ENCODE measurements around the gene LCNL1.
A peak's percentile ranks its signal among the peaks of the same experiment; 100 is the strongest.
"Not testable (repeated sequence)": the region's sequence is repeated elsewhere in the genome, so short reads cannot be mapped to it uniquely, and the experiment has no call there.

The LCNL1 gene

DNA sequence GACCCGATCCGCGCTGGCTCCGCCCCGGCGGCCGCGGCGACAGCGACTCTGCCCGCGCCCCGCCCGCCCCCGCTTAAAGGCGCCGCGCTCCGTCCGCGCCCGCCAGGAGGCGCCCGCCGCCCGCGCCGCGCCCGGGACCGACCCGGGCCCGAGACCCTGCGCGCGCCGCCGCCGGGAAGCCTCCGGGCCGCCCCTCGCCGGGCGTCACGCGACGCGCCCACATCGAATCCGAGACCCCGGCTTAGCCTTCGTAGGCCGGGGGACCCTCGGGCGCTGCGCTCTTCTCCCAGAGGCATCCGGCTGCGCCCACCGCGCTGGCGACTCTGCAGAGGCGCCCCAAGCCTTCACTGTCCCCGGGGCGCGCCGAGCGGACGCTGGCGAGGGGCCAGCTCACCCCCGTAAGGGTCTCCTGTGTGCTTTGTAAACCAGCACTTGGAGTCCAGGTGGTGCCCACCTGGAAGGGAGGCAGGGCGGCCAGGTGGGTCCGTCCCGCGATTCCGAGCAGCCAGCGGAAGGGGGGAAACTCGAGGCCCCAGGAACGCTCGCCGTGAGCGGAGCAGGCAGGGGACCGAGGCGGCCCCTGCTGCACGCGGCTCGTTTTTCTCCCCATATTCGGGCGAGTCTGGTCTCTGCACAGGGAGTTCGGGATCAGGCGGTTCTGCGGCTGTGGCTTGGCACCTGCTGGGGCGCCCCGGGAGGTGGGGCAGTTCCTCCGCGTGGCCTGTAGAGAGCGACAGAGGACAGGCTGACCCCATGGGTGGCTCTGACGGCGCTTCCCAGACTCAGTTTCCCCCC is 45.7 kb downstream of the LCNL1 start:
- TF ChIP-seq, protein P1, sequence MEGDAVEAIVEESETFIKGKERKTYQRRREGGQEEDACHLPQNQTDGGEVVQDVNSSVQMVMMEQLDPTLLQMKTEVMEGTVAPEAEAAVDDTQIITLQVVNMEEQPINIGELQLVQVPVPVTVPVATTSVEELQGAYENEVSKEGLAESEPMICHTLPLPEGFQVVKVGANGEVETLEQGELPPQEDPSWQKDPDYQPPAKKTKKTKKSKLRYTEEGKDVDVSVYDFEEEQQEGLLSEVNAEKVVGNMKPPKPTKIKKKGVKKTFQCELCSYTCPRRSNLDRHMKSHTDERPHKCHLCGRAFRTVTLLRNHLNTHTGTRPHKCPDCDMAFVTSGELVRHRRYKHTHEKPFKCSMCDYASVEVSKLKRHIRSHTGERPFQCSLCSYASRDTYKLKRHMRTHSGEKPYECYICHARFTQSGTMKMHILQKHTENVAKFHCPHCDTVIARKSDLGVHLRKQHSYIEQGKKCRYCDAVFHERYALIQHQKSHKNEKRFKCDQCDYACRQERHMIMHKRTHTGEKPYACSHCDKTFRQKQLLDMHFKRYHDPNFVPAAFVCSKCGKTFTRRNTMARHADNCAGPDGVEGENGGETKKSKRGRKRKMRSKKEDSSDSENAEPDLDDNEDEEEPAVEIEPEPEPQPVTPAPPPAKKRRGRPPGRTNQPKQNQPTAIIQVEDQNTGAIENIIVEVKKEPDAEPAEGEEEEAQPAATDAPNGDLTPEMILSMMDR (IDR thresholded peaks at IDR 0.05; ENCODE audit: low read depth, low read length) = no peak
- peak overlapping the region; percentile 57 for H3K4me3 ChIP-seq (ENCODE audit: low read depth, low read length)

DNA sequence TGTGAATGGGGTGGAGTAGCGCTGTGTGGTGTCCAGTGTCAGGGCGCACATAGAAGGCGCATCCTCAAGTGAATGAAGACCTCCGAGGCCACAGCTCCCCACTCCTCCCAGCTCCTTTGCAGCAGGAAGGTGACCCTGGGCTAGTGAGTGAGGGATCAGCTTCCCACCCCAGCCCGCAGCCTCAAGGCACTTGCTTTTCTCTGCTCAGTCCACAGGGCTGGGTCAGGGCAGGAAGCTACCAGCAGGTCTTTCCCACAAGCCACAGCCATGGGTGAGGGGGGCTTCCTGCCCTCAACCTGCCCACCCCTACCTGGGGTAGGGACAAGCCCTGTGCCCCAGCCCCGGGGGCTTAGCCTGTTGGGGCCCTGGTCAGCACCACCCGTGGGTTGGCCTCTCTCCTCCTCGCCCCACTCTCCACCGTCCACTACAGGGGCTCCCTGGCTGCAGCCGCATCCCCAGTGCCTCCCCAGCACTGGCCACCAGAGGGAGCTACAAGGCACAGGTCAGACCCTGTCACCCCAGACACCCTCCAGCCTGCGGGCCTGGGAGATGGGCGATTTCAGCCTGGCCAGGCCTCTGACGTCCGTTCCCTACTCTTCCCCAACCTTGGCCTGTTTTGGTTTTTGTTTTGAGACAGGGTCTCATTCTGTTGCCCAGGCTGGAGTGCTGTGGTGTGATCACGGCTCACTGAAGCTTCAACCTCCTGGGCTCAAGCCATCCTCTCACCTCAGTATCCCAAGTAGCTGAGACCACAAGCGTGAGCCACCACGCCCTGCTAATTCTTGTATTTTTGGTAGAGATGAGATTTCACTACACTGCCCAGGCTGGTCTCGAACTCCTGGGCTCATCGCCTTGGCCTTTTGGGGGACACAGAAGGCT is 46.5 kb downstream of the LCNL1 start:
- TF ChIP-seq, protein P1 (IDR thresholded peaks at IDR 0.05; ENCODE audit: low read depth, low read length) = peak; percentile 92
- no peak overlapping the region for H3K4me3 ChIP-seq (ENCODE audit: low read depth, low read length)

DNA sequence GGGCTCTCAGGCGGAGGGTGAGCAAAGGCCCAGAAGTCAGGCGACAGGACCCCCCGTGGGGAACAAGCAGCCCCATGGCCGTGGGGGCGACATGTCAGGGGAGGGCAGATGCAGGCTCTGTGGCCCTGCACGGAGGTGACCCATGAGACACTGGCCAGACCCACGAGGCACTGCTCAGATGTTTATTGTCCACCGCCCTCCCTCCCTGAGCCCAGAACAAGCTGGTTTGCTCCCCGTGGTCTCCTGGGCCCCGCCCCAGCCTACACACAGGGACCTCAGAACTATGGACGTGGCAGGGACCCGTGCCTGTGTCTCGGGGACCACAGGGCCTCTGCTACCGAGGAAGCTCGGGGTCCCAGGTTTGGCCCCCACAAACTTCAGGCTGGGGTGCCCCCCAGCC is 47.2 kb downstream of the LCNL1 start:
- TF ChIP-seq, protein P1 (IDR thresholded peaks at IDR 0.05; ENCODE audit: low read depth, low read length) = no peak
- H3K4me3 ChIP-seq (ENCODE audit: low read depth, low read length) = no peak overlapping the region

DNA sequence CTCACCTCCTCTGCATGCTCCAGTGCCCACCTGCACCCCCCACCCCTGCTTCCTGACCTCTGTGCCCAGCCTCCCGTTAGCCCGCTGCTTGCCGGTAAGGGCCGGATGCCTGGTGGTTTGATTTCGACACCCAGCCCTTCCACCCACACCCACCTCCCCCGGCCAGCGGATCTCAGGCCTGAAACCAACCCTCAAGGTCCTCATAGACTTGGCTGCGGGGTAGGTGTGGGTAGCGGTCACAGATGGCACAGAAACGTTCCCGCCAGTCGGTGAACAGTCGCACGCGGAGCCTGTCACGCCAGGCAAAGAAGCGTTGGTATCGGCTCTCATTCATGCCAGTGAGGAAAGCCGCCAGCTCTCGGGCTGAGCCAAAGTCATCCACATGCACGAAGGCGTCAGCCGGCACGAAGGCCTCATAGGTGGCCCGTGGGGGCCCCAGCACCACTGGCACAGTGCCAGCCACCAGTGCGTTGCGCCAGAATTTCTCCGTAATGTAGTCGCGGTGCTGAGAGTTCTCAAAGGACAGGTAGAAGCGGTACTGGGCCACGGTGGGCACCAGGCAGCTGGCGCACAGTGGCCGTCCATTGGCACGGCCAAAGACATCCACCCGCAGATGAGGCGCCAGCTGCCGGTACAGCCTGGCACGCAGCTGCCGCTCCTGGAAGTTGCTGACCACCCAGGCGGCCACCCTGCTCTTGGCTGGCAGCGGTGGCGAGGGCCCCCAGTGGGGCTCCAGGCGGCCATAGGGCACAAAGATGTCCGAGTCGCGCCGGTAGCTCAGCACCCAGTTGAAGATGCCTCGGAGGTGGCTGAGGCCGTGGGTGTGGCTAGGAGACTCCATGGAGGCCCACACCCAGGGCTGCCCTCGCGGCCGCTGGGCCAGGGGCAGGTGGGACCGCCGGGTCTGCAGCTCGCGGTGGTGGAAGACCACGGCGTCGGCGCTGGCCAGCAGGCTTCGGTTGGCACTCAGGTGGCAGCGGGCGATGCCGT is 48.0 kb downstream of the LCNL1 start:
- H3K4me3 ChIP-seq (ENCODE audit: low read depth, low read length) = no peak overlapping the region
- TF ChIP-seq, protein P1 (IDR thresholded peaks at IDR 0.05; ENCODE audit: low read depth, low read length) = no peak

DNA sequence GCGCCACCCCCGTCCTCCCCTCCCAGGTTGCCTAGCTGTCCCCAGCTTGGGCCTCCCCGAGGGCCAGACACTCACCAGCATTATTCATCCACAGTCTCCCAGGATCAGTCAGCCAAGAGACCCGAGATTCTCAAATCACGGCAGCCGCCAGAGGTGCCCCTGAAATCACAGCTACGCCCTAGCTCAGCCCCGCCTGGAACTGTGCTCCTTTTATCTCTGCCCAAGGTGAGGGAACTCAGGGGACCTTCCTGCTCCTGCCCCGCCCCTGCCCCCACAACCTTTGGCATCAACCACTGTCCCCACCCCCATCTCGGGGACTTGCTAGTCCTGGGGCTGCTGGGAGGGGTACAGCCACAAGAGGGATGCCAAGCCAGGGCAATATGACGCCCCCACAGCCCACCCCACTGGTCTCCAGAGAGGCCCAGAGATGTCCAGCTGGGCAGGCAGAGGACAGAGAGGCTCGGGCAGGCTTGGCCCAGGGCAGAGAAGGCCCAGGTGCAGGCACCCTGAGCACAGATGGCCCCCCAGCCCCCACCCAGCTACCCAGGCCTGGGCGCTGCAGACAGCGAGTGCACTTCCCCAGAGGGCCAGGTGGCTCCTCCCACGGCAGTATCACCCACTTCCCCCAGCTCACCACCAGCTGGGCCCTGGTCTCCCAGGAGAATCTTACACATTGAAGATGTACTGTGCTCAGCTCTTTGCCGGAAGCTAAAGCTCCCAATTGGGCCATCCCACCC is 49.3 kb downstream of the LCNL1 start, which contains the start of gene FUT7:
TSS of gene FUT7 (minus strand) at position 185 of the 737 bp plus-strand sequence. CDS start at position 88, 97 bp downstream.
- no peak within 1 kb of the TSS for H3K4me3 ChIP-seq (ENCODE audit: low read depth, low read length)
- TF ChIP-seq, protein P1 (IDR thresholded peaks at IDR 0.05; ENCODE audit: low read depth, low read length) = no peak

DNA sequence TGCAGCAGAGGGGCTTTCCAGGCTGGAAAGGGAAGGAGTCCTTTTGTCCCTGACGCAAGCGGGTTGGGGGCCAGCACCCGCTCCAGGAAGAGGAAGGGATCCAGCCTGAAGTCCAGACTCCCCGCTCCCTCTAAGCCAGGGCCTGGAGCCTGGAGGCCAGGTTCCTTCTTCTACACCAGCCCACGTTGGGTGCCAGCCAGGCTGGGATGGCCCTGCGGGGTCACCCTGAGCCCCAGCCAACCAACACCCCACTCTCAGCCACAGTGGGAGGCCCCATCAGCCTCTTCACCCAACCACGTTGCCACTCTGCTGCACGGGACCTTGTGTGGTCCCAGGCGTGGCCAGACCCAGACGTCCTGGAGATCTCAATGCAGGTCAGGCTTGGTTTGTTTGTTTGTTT is 50.1 kb downstream of the LCNL1 start:
- TF ChIP-seq, protein P1 (IDR thresholded peaks at IDR 0.05; ENCODE audit: low read depth, low read length) = no peak

DNA sequence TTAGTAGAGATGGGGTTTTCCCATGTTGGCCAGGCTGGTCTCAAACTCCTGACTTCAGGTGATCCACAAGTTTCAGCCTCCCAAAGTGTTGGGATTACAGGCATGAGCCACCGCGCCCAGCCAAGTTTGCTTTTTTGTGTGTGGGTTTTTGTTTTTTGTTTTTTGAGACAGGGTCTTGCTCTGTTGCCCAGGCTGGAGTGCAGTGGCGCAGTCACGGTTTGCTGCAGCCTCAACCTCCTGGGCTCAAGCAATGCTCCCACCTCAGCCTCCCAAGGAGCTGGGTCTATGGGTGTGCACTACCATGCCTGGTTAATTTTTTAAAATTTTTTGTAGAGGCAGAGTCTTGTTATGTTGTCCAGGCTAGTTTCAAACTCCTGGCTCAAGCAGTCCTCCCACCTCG is 50.7 kb downstream of the LCNL1 start:
- H3K4me3 ChIP-seq (ENCODE audit: low read depth, low read length) = not testable (repeated sequence)

More for the DNA sequence above, 50.1 kb downstream of the LCNL1 start:
- H3K4me3 ChIP-seq (ENCODE audit: low read depth, low read length) = no peak overlapping the region

Data from WI38 (cell line).